ENCODE data around the gene FBLN2. TPM values are rescaled to one million over a fixed set of nuclear protein-coding genes. Genes with fewer than 3 reads are reported as not detected.

Gene FBLN2
- total and polyA plus RNA-seq, 5 donors, result 124 to 323 (median 257) TPM

- H3K9me3 ChIP-seq (ENCODE audit: control insufficient read depth, low read length), result no peaks in the 10 kb centered on the region
- 62% methylated on average over 10 of the region's 10 CpGs for WGBS
- DNase-seq (no peak), ATAC-seq (no peak)
- H3K27ac ChIP-seq (ENCODE audit: low read length), result no peak overlapping the region
- intact Hi-C loops (cut with DNase I), result no loop called here
- no peak overlapping the region for H3K4me3 ChIP-seq (ENCODE audit: low read length)
- no peaks in the 10 kb centered on the region for H3K27me3 ChIP-seq (ENCODE audit: control insufficient read depth, insufficient read depth)
- H3K4me1 ChIP-seq (ENCODE audit: control insufficient read depth, insufficient read depth, low read length), result no peaks in the 10 kb centered on the region
These were observed 122.7 kb downstream of the FBLN2 start for GRCh38 chr3:13671482-13672233.

GRCh38 chr3:13673207-13673606 is 124.3 kb downstream of the FBLN2 start:
- ATAC-seq (no peak), DNase-seq (no peak)
- intact Hi-C loops (cut with DNase I), result no loop called here
- Histone ChIP-seq H3K4me3 (ENCODE audit: low read length) (no peak overlapping the region), H3K9me3 (ENCODE audit: control insufficient read depth, low read length) (no peaks in the 10 kb centered on the region), H3K27me3 (ENCODE audit: control insufficient read depth, insufficient read depth) (no peaks in the 10 kb centered on the region), H3K27ac (ENCODE audit: low read length) (no peak overlapping the region), H3K4me1 (ENCODE audit: control insufficient read depth, insufficient read depth, low read length) (no peaks in the 10 kb centered on the region)
- 80% methylated on average over 6 of the region's 6 CpGs for WGBS

- Histone ChIP-seq H3K27ac (ENCODE audit: low read length) (no peak overlapping the region), H3K4me1 (ENCODE audit: control insufficient read depth, insufficient read depth, low read length) (no peaks in the 10 kb centered on the region), H3K4me3 (ENCODE audit: low read length) (no peak overlapping the region), H3K9me3 (ENCODE audit: control insufficient read depth, low read length) (no peaks in the 10 kb centered on the region), H3K27me3 (ENCODE audit: control insufficient read depth, insufficient read depth) (no peaks in the 10 kb centered on the region)
- DNase-seq (no peak), ATAC-seq (no peak)
- intact Hi-C loops (cut with DNase I), result no loop called here
- WGBS, result 65% methylated on average over 10 of the region's 10 CpGs
These were observed 125.7 kb downstream of the FBLN2 start for GRCh38 chr3:13674538-13675185.

DNA sequence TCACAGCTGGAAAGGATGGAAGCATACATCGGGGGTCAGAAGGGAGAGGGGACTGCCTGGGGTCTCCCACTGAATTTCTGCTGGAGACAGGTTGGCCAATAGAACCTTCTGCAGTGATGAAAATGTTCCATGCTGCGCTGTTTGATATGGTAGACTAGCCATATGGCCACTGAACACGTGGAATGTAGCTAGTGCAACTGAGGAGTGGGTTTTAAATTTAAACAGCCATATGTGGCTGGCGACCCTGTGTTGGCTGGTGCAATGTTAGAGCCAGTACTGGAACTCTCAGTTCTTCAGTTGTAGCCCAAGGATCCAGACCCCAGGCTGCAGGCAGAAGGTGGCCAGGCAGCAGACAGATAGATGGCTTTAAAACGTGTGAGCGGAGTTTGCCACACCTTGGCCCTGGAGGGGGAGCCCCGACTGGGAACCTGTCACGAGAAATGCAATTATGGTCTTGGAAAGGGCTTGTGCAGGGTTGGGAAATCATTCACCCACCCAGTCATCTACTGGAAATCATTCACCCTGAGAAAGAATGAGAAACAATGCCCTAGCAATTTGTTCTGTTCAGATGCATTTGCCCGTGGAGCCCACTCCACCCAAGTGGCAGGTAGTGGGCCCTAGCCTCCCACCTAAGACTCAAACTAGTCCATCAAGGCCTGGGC is 127.6 kb downstream of the FBLN2 start:
- intact Hi-C loops (cut with DNase I), result no loop called here
- Histone ChIP-seq H3K4me1 (ENCODE audit: control insufficient read depth, insufficient read depth, low read length) (no peaks in the 10 kb centered on the region), H3K9me3 (ENCODE audit: control insufficient read depth, low read length) (no peaks in the 10 kb centered on the region), H3K27ac (ENCODE audit: low read length) (no peak overlapping the region), H3K27me3 (ENCODE audit: control insufficient read depth, insufficient read depth) (no peaks in the 10 kb centered on the region), H3K4me3 (ENCODE audit: low read length) (no peak overlapping the region)
- 74% methylated on average over 9 of the region's 9 CpGs for WGBS
- DNase-seq (no peak), ATAC-seq (no peak)

DNA sequence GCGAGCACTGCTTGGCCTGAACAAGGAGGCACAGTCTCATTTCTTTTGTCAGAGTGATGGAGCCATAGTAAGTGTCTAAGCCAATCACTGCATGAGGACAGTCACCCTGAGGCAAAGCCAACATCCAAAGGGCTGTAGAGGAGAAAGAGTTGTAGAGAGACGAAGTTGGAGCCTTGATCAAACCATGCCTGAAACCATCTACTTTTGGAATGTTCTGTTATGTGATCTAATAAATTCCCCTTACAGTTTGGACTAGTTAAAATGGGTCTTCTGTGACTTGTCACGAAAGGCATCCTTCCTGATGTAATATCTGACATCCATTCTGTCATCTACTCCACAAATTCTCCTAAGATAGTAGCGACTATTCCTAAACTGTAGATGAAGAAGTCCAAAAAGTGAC is 128.3 kb downstream of the FBLN2 start:
- intact Hi-C loops (cut with DNase I), result no loop called here
- no peak for DNase-seq
- Histone ChIP-seq H3K27ac (ENCODE audit: low read length) (no peak overlapping the region), H3K9me3 (ENCODE audit: control insufficient read depth, low read length) (no peaks in the 10 kb centered on the region), H3K4me1 (ENCODE audit: control insufficient read depth, insufficient read depth, low read length) (no peaks in the 10 kb centered on the region), H3K27me3 (ENCODE audit: control insufficient read depth, insufficient read depth) (no peaks in the 10 kb centered on the region), H3K4me3 (ENCODE audit: low read length) (no peak overlapping the region)
- ATAC-seq, result no peak
- 89% methylated on average over 4 of the region's 4 CpGs for WGBS

GRCh38 chr3:13681931-13682330 is 133.0 kb downstream of the FBLN2 start:
- 80% methylated on average over 17 of the region's 17 CpGs for WGBS
- Histone ChIP-seq H3K27me3 (ENCODE audit: control insufficient read depth, insufficient read depth) (no peaks in the 10 kb centered on the region), H3K4me3 (ENCODE audit: low read length) (no peak overlapping the region), H3K9me3 (ENCODE audit: control insufficient read depth, low read length) (no peaks in the 10 kb centered on the region), H3K27ac (ENCODE audit: low read length) (no peak overlapping the region), H3K4me1 (ENCODE audit: control insufficient read depth, insufficient read depth, low read length) (no peaks in the 10 kb centered on the region)
- intact Hi-C loops (cut with DNase I), result no loop called here
- ATAC-seq, result no peak
- no peak for DNase-seq

- Histone ChIP-seq H3K27me3 (ENCODE audit: control insufficient read depth, insufficient read depth) (no peaks in the 10 kb centered on the region), H3K27ac (ENCODE audit: low read length) (no peak overlapping the region), H3K9me3 (ENCODE audit: control insufficient read depth, low read length) (no peaks in the 10 kb centered on the region), H3K4me3 (ENCODE audit: low read length) (no peak overlapping the region), H3K4me1 (ENCODE audit: control insufficient read depth, insufficient read depth, low read length) (no peaks in the 10 kb centered on the region)
- intact Hi-C loops (cut with DNase I), result no loop called here
- 80% methylated on average over 16 of the region's 16 CpGs for WGBS
- ATAC-seq (no peak), DNase-seq (no peak)
These were observed 133.5 kb downstream of the FBLN2 start for GRCh38 chr3:13682331-13683013.

DNA sequence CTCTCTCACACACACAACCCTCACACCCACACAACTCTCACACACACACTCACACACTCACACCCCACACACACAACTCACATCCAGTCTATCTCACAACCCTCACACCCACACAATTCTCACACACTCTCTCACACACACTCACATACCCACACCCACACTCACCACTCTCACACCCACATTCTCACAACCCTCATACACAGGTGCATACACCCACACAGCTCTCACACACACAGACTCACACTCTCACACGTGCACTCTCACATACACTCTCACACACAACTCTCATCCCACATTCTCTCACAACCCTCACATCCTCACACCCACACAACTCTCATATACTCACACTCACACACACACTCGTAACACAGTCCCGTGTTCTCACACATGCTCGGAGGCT is 134.4 kb downstream of the FBLN2 start:
- ATAC-seq (no peak), DNase-seq (no peak)
- 88% methylated on average over 4 of the region's 4 CpGs for WGBS

GRCh38 chr3:13683772-13684171 is 134.8 kb downstream of the FBLN2 start:
- Histone ChIP-seq H3K27ac (ENCODE audit: low read length) (no peak overlapping the region), H3K4me1 (ENCODE audit: control insufficient read depth, insufficient read depth, low read length) (no peaks in the 10 kb centered on the region), H3K4me3 (ENCODE audit: low read length) (no peak overlapping the region), H3K9me3 (ENCODE audit: control insufficient read depth, low read length) (no peaks in the 10 kb centered on the region), H3K27me3 (ENCODE audit: control insufficient read depth, insufficient read depth) (no peaks in the 10 kb centered on the region)
- 86% methylated on average over 11 of the region's 11 CpGs for WGBS
- intact Hi-C loops (cut with DNase I), result no loop called here
- ATAC-seq (no peak), DNase-seq (no peak)

More for the DNA sequence above, 134.4 kb downstream of the FBLN2 start:
- H3K4me3 ChIP-seq (ENCODE audit: low read length), result no peak overlapping the region
- no peaks in the 10 kb centered on the region for H3K27me3 ChIP-seq (ENCODE audit: control insufficient read depth, insufficient read depth)
- no peak overlapping the region for H3K27ac ChIP-seq (ENCODE audit: low read length)
- H3K4me1 ChIP-seq (ENCODE audit: control insufficient read depth, insufficient read depth, low read length), result no peaks in the 10 kb centered on the region
- H3K9me3 ChIP-seq (ENCODE audit: control insufficient read depth, low read length), result no peaks in the 10 kb centered on the region
- intact Hi-C loops (cut with DNase I), result no loop called here

DNA sequence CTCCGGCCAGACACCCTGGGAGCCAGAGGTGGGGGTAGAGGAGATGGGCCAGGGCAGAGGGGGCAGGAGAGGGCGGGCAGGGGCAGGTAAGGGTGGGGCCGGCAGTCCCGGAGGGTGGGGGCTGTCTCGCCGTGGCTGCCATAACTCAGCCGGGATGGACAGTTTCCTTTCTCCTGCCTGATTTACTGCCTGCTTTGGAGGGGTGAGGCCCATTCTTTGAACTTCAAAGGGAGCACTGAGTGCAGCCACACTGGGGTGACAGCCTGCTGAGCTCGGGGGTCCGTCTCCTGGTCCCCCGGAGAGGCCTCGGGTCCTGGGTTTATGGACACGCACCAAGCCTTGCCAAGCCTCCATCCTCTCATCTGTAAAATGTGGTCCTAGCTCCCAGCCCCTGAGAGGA is 135.4 kb downstream of the FBLN2 start:
- no peak overlapping the region for H3K4me3 ChIP-seq (ENCODE audit: low read length)
- no peaks in the 10 kb centered on the region for H3K27me3 ChIP-seq (ENCODE audit: control insufficient read depth, insufficient read depth)
- intact Hi-C loops (cut with DNase I), result no loop called here
- no peak overlapping the region for H3K27ac ChIP-seq (ENCODE audit: low read length)
- no peak for ATAC-seq
- no peaks in the 10 kb centered on the region for H3K4me1 ChIP-seq (ENCODE audit: control insufficient read depth, insufficient read depth, low read length)
- no peak for DNase-seq
- H3K9me3 ChIP-seq (ENCODE audit: control insufficient read depth, low read length), result no peaks in the 10 kb centered on the region
- 71% methylated on average over 12 of the region's 12 CpGs for WGBS

DNA sequence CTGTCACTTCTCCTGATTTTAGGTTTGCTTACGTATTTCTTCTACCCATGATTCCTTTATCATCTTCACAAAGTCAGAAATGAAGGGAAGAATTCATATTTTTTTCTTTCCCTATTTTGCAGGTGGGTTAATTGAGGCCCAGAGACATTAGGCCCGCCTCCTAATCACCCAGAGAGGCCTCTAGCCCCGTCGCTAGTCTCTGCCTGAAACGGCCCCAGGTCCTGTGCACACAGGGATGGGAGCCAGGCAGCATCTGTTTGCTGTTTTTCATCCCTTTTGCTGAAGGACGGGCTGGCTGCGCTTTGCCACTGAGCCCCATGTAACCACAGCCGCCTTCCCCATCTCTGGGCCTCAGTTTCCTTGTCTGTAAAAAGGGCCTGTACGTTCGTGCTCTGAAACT is 135.9 kb downstream of the FBLN2 start:
- ATAC-seq (no peak), DNase-seq (no peak)
- WGBS, result 53% methylated on average over 10 of the region's 10 CpGs
- intact Hi-C loops (cut with DNase I), result no loop called here
- Histone ChIP-seq H3K27ac (ENCODE audit: low read length) (no peak overlapping the region), H3K9me3 (ENCODE audit: control insufficient read depth, low read length) (no peaks in the 10 kb centered on the region), H3K27me3 (ENCODE audit: control insufficient read depth, insufficient read depth) (no peaks in the 10 kb centered on the region), H3K4me3 (ENCODE audit: low read length) (no peak overlapping the region), H3K4me1 (ENCODE audit: control insufficient read depth, insufficient read depth, low read length) (no peaks in the 10 kb centered on the region)

Measured in right cardiac atrium (tissue), 5 donors.